PC-9 (cell line): ENCODE measurements around the gene CCDC51.

Source experiments
- CTCF ChIP-seq: fragments of 200-600 bp; sonication (generic); conservative IDR thresholded peaks from 2 replicates; pipeline ENCODE4 v1.6.1; 2017; ENCODE audit warnings: mixed run types, antibody characterized with exemption, mild to moderate bottlenecking, moderate library complexity
- EZH2 ChIP-seq: fragments of 200-600 bp; sonication (generic); IDR thresholded peaks from 2 replicates; pipeline ENCODE4 v1.8.0; 2017; ENCODE audit warnings: antibody characterized with exemption, low read depth

GRCh38 chr3:48429960-48430707 lies 9.8 kb downstream of the CCDC51 start, which contains the start of gene PLXNB1:
- TF ChIP-seq CTCF (no peak), EZH2 (no peak)
